Stimulated activated CD8-positive, alpha-beta memory T cell treated with anti-CD3 and anti-CD28 coated beads, Interleukin-7, amount 100 ng/mL, for 24 hours (primary cell): ENCODE data around the gene CACNB1.

Source experiments
- DNase-seq: peaks from one replicate; pipeline ENCODE4 v3.0.0-alpha.2; 2020; ENCODE audit warnings: low read depth

CACNB1 gene

GRCh38 chr17:39123627-39124026, 73.8 kb downstream of the CACNB1 start:
- no peak for DNase-seq
